Astrocyte of the cerebellum (primary cell): ENCODE data around the gene ST8SIA3.
"Not testable (repeated sequence)": the region's sequence is repeated elsewhere in the genome, so short reads cannot be mapped to it uniquely, and the experiment has no call there.

ENCODE experiments used
- DNase-seq: peaks from one replicate; pipeline ENCODE4 v3.0.0-alpha.2; 2011; ENCODE audit warnings: low read depth
- H3K4me3 ChIP-seq: 2 replicates; pipeline ENCODE4 v1.5.1; 2011; ENCODE audit warnings: mild to moderate bottlenecking, low read depth, low read length, moderate library complexity
- in situ Hi-C: cut with HindIII; loops from 2 replicates; pipeline ENCODE4 v1.10.0; 2017; ENCODE audit warnings: low sequenced_read_pairs
- TF ChIP-seq, protein P1 (sequence below): IDR thresholded peaks from 2 replicates; pipeline ENCODE4 v1.5.1; 2012; ENCODE audit warnings: low read length, low read depth, moderate library complexity, mild to moderate bottlenecking; ENCODE audit errors: missing control alignments

Gene ST8SIA3

DNA sequence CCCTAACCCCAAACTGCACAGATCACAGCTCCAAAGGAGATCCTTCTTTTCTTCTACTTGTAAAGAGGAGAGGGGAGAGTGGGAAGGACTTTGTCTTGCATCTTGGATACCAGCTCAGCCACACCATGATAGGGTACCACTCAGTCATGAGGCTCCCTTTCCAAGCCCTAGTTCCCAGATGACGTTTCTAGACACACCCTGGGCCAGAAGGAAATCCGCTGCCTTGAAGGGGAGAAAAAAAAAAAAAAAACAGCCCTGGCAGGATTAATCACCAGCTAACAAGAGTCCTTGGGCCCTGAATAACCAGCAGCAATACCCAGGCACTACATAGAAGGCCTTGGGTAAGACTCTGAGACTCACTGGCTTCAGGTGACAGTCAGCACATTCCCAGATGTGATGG, 36.9 kb downstream of the ST8SIA3 start:
- TF ChIP-seq, protein P1, sequence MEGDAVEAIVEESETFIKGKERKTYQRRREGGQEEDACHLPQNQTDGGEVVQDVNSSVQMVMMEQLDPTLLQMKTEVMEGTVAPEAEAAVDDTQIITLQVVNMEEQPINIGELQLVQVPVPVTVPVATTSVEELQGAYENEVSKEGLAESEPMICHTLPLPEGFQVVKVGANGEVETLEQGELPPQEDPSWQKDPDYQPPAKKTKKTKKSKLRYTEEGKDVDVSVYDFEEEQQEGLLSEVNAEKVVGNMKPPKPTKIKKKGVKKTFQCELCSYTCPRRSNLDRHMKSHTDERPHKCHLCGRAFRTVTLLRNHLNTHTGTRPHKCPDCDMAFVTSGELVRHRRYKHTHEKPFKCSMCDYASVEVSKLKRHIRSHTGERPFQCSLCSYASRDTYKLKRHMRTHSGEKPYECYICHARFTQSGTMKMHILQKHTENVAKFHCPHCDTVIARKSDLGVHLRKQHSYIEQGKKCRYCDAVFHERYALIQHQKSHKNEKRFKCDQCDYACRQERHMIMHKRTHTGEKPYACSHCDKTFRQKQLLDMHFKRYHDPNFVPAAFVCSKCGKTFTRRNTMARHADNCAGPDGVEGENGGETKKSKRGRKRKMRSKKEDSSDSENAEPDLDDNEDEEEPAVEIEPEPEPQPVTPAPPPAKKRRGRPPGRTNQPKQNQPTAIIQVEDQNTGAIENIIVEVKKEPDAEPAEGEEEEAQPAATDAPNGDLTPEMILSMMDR, result no peak
- no peak for DNase-seq
- in situ Hi-C loops, result no loop called here
- H3K4me3 ChIP-seq, result no peak overlapping the region

DNA sequence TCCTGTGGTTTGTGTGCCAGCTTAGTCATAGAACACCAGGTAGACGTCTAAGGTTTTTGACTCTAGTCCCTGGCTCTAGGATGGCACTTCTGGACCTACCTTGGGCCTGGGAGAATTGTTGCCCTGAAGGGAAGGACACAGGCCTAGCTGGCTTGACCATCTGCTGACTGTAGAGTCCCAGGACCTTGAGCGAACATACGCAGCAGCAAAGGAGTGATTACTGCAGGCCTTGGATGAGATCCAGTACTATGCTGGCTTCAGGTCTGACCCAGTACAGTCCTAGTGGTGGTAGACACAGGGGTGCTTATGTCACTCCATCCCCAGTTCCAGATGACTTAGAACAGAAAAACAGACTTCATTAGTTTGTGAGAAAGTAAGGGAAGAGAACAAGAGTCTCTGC, 37.7 kb downstream of the ST8SIA3 start:
- TF ChIP-seq, protein P1, result no peak
- no peak for DNase-seq
- H3K4me3 ChIP-seq, result no peak overlapping the region
- in situ Hi-C loops, result no loop called here

DNA sequence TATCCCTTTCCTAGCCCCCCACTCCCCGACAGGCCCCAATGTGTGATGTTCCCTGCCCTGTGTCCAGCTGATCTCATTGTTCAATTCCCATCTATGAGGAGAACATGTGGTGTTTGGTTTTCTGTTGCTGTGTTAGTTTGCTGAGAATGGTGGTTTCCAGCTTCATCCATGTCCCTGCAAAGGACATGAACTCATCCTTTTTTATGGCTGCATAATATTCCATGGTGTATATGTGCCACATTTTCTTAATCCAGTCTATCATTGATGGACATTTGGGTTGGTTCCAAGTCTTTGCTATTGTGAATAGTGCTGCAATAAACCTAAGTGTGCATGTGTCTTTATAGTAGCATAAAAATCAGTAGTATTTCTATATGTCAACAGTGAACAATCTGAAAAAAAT, 42.4 kb downstream of the ST8SIA3 start:
- in situ Hi-C loops, DNase-seq, H3K4me3 ChIP-seq: not testable (repeated sequence)

DNA sequence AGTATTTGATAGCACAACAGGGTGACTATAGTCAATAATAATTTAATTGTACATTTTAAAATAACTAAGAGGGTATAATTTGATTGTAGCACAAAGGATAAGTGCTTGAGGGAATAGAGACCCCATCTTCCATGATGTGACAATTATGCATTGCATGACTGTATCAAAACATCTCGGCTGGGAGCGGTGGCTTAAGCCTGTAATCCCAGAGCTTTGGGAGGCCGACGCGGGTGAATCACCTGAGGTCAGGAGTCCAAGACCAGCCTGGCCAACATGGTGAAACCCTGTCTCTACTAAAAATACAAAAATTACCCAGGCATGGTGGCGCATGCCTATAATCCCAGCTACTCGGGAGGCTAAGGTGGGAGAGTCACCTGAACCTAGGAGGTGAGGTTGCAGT, 44.5 kb downstream of the ST8SIA3 start:
- H3K4me3 ChIP-seq, in situ Hi-C loops: not testable (repeated sequence)

DNA sequence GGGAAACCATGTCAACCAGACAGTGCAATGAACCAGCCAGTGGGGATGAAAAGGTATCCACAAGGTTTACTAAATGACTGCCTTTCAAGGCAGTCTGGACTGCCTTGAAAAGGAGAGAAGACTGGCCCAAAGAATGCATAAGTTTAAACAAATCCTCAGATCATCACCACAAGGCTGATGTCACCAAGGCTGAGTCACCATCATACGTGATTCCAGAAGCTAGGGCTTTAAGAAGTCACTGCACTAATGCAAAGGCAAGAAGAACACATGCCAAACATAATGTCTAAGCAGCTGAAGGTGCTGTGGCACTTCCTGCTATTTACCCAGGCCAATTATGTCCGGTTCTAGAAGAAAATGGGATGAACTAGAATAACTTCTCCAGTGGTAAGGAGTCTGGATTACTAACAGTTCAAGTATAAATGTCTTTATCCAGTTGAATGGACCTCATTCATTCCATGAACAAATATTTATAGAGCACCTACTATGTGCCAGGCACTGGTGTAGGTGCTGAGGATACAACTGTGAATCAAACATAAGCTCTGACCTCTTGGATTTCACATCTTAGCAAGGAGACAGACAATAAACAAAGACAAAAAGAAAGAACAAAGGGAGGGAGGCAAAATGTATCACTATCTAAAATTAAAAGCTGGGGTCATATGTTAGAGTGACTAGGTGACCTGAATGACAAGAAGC, 45.2 kb downstream of the ST8SIA3 start:
- in situ Hi-C loops, result no loop called here
- TF ChIP-seq, protein P1, result no peak
- H3K4me3 ChIP-seq, result no peak overlapping the region
- DNase-seq, result no peak

More for the DNA sequence above, 44.5 kb downstream of the ST8SIA3 start:
- not testable (repeated sequence) for DNase-seq

DNA sequence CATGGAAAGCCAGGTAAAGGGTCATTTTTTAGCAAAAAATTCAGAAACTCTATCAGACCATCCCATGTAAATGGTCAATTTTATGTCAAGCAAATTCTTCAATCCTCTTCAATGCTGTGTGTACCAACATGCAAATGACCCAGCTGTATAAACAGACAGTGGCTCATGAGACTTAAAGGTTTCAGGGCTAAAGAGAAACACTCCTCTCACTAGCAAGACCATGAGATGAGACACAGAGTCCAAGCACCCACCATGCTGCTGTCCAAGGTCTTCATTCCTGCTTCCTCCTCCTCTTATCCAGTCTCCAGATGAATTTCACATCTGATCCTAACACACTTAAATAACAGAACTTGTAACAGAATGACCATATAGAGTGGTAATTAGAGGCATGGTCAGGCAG, 52.0 kb downstream of the ST8SIA3 start:
- in situ Hi-C loops, result no loop called here
- TF ChIP-seq, protein P1, result no peak
- no peak overlapping the region for H3K4me3 ChIP-seq
- no peak for DNase-seq

DNA sequence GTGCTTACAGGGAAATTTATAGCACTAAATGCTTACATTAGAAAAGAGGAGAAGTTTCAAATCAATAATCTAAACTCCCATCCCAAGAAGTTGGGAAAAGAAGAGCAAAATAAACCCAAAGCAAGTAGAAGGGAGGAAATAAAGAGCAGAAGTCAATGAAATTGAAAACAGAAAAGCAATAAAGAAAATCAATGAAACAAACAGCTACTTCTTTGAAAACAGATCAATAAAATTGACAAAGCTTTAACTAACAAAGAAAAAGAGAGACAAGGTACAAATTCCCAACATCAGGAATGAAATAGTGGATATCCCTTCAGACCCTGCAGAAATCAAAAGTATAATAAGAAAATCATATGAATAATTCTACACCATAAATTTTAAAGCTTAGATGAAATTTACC, 57.3 kb downstream of the ST8SIA3 start:
- in situ Hi-C loops, result no loop called here
- H3K4me3 ChIP-seq, result no peak overlapping the region
- no peak for DNase-seq
- TF ChIP-seq, protein P1, result no peak

DNA sequence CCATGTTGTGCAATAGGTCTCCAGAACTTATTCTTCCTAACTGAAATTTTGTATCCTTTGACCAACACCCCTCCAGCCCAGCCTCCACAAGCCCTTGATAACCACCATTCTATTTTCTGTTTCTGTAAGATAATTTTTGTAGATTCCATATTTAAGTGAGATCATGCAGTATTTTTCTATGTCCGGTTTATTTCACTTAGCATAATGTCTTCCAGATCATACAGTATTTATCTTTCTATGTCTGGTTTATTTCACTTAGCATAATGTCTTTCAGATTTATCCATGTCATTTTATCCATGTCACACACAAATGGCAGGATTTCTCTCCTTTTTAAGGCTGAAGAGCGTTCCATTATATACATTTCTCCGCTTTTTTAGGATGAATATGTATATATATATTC, 58.4 kb downstream of the ST8SIA3 start:
- no peak overlapping the region for H3K4me3 ChIP-seq
- in situ Hi-C loops, result no loop called here
- TF ChIP-seq, protein P1, result no peak
- DNase-seq, result no peak
